H1 (cell line): Measurements from ENCODE around the gene DENND2A. TPM values are rescaled to one million over a fixed set of nuclear protein-coding genes. Genes with fewer than 3 reads are reported as not detected.

Experiments used
- CTCF ChIA-PET: fragments of 300-600 bp; sonication (Branson Sonifier 250); formaldehyde crosslinking; loops from one replicate; lab custom pipeline; 2021; ENCODE audit not compliant: partially characterized antibody; lab: Charles Lee
- POLR2A ChIA-PET: fragments of 300-600 bp; sonication (Branson Sonifier 250); formaldehyde crosslinking; loops from one replicate; lab custom pipeline; 2021; ENCODE audit warnings: inconsistent platforms; ENCODE audit not compliant: partially characterized antibody; lab: Charles Lee
- DNase-seq, 2 experiments: peaks; one replicate each; pipeline versions ENCODE4 v3.0.0 to v3.0.0-alpha.2; 2010 to 2022; ENCODE audit warnings: low spot score in 2 of 2, low read depth in 1 of 2, mixed read lengths in 1 of 2
- FAIRE-seq: peaks from 2 replicates; lab custom pipeline; 2011; peaks lifted over from hg19 to GRCh38; lab: Jason Lieb, UNC
- H2AFZ ChIP-seq: 2 replicates; pipeline ENCODE4 v1.8.1; 2012; ENCODE audit warnings: low read length, inconsistent platforms
- H2AK5ac ChIP-seq: 2 replicates; pipeline ENCODE4 v1.6.1; 2013; ENCODE audit warnings: low read depth, low read length
- H2BK120ac ChIP-seq: replicated peaks from 2 replicates; pipeline ENCODE3; 2013; ENCODE audit warnings: low read depth, low read length, inconsistent platforms
- H2BK12ac ChIP-seq: 2 replicates; pipeline ENCODE4 v1.6.1; 2013; ENCODE audit warnings: low read depth, low read length
- H2BK15ac ChIP-seq: 2 replicates; pipeline ENCODE4 v1.6.1; 2013; ENCODE audit warnings: low read length
- H2BK20ac ChIP-seq: 2 replicates; pipeline ENCODE4 v1.6.1; 2013; ENCODE audit warnings: low read length
- H2BK5ac ChIP-seq: 2 replicates; pipeline ENCODE4 v1.6.1; 2013; ENCODE audit warnings: low read depth, low read length
- H3K14ac ChIP-seq: 2 replicates; pipeline ENCODE4 v1.6.1; 2013; ENCODE audit warnings: inconsistent platforms; ENCODE audit not compliant: insufficient read length
- H3K18ac ChIP-seq: 2 replicates; pipeline ENCODE4 v1.6.1; 2013; ENCODE audit warnings: low read length; ENCODE audit errors: extremely low read depth
- H3K23ac ChIP-seq: 2 replicates; pipeline ENCODE4 v1.6.1; 2013; ENCODE audit warnings: inconsistent platforms; ENCODE audit not compliant: insufficient read length
- H3K23me2 ChIP-seq: 2 replicates; pipeline ENCODE4 v1.6.1; 2013; ENCODE audit warnings: low read depth, low read length
- H3K27ac ChIP-seq: 2 replicates; pipeline ENCODE4 v1.6.1; 2011; ENCODE audit warnings: low read depth, low read length, inconsistent platforms
- H3K27me3 ChIP-seq, 4 experiments: replicated peaks in 1 of 4; 1 replicate in 1 of 4; 2 replicates in 3 of 4; pipeline versions ENCODE4 v1.6.1 to v1.8.1; 2011 to 2013; ENCODE audit warnings: low read length in 3 of 4, mild to moderate bottlenecking in 3 of 4, inconsistent platforms in 2 of 4, mixed read lengths in 2 of 4, moderate library complexity in 1 of 4; ENCODE audit not compliant: control insufficient read depth in 3 of 4, insufficient read depth in 3 of 4; ENCODE audit errors: extremely low read depth in 1 of 4
- H3K36me3 ChIP-seq, 4 experiments: 2 replicates each; pipeline versions ENCODE4 v1.6.1 to v1.8.1; 2011 to 2013; ENCODE audit warnings: mild to moderate bottlenecking in 4 of 4, low read length in 3 of 4, moderate library complexity in 2 of 4, control low read depth in 1 of 4, inconsistent platforms in 1 of 4; ENCODE audit not compliant: insufficient read depth in 4 of 4, control insufficient read depth in 2 of 4
- H3K4ac ChIP-seq: replicated peaks from 2 replicates; pipeline ENCODE3; 2013; ENCODE audit warnings: low read length, low read depth, mixed read lengths, inconsistent platforms; ENCODE audit not compliant: insufficient read length
- H3K4me1 ChIP-seq, 4 experiments: replicated peaks in 1 of 4; 1 replicate in 1 of 4; 2 replicates in 3 of 4; pipeline versions ENCODE4 v1.6.1 to v1.8.1; 2011 to 2013; ENCODE audit warnings: low read length in 3 of 4, inconsistent platforms in 2 of 4, mixed read lengths in 1 of 4; ENCODE audit not compliant: insufficient read depth in 4 of 4, control insufficient read depth in 3 of 4
- H3K4me2 ChIP-seq, 2 experiments: 2 replicates each; pipeline versions ENCODE4 v1.6.1 to v1.8.1; 2011 to 2013; ENCODE audit warnings: low read depth in 2 of 2, low read length in 2 of 2, control low read depth in 1 of 2, inconsistent platforms in 1 of 2, mild to moderate bottlenecking in 1 of 2; ENCODE audit not compliant: insufficient read depth in 1 of 2
- H3K4me3 ChIP-seq, 4 experiments: fragments of 200-600, 300-600 bp in 1 of 4; sonication (generic), shearing (Covaris generic), sonication (Bioruptor Twin) in 1 of 4; 2 replicates each; pipeline versions ENCODE4 v1.5.1 to v1.8.1; 2011 to 2016; ENCODE audit warnings: low read length in 4 of 4, low read depth in 3 of 4, control low read depth in 2 of 4, inconsistent platforms in 2 of 4, mild to moderate bottlenecking in 2 of 4, mixed read lengths in 1 of 4, moderate library complexity in 1 of 4; ENCODE audit not compliant: insufficient read depth in 2 of 4; ENCODE audit errors: extremely low read depth in 1 of 4
- H3K56ac ChIP-seq: replicated peaks from 2 replicates; pipeline ENCODE3; 2013; ENCODE audit warnings: low read depth, mild to moderate bottlenecking, mixed read lengths, low read length, inconsistent platforms; ENCODE audit not compliant: insufficient read length
- H3K79me1 ChIP-seq: 2 replicates; pipeline ENCODE4 v1.6.1; 2013; ENCODE audit warnings: low read depth, low read length, control low read depth
- H3K79me2 ChIP-seq, 2 experiments: 2 replicates each; pipeline versions ENCODE4 v1.6.1 to v1.8.1; 2012 to 2013; ENCODE audit warnings: low read length in 2 of 2, mild to moderate bottlenecking in 2 of 2, inconsistent platforms in 1 of 2; ENCODE audit not compliant: insufficient read depth in 2 of 2, control insufficient read depth in 1 of 2
- H3K9ac ChIP-seq, 4 experiments: replicated peaks in 1 of 4; 1 replicate in 1 of 4; 2 replicates in 3 of 4; pipeline versions ENCODE4 v1.6.1 to v1.8.1; 2011 to 2013; ENCODE audit warnings: low read depth in 3 of 4, low read length in 3 of 4, control low read depth in 2 of 4, mild to moderate bottlenecking in 2 of 4, moderate library complexity in 2 of 4, inconsistent platforms in 1 of 4; ENCODE audit errors: extremely low read depth in 1 of 4
- H3K9me3 ChIP-seq, 2 experiments: 2 replicates each; pipeline versions ENCODE4 v1.6.1 to v1.8.1; 2012 to 2013; ENCODE audit warnings: mild to moderate bottlenecking in 2 of 2, moderate library complexity in 2 of 2, control low read depth in 1 of 2, inconsistent platforms in 1 of 2, low read depth in 1 of 2, low read length in 1 of 2, mixed read lengths in 1 of 2; ENCODE audit not compliant: insufficient read depth in 2 of 2
- H4K20me1 ChIP-seq, 2 experiments: replicated peaks in 1 of 2; 2 replicates each; pipeline versions ENCODE3 to v1.8.1; 2011 to 2013; ENCODE audit warnings: inconsistent platforms in 2 of 2, low read length in 2 of 2, mild to moderate bottlenecking in 1 of 2; ENCODE audit not compliant: insufficient read depth in 2 of 2, control insufficient read depth in 1 of 2
- H4K5ac ChIP-seq: 2 replicates; pipeline ENCODE4 v1.6.1; 2013; ENCODE audit warnings: low read length, low read depth, mixed read lengths, inconsistent platforms; ENCODE audit not compliant: insufficient read length
- H4K8ac ChIP-seq: 2 replicates; pipeline ENCODE4 v1.8.0; 2013; ENCODE audit warnings: mild to moderate bottlenecking, moderate library complexity, low read length, inconsistent platforms; ENCODE audit not compliant: insufficient read depth; ENCODE audit errors: extremely low read depth
- H4K91ac ChIP-seq: replicated peaks from 2 replicates; pipeline ENCODE3; 2013; ENCODE audit warnings: low read length, mixed read lengths, inconsistent platforms; ENCODE audit not compliant: insufficient read length
- BACH1 ChIP-seq: IDR thresholded peaks from 2 replicates; pipeline ENCODE4 v1.6.1; 2012; ENCODE audit warnings: low read length, improper control_type of control experiment
- BRCA1 ChIP-seq: IDR thresholded peaks from 2 replicates; pipeline ENCODE4 v1.6.1; 2012; ENCODE audit warnings: low read depth, low read length, improper control_type of control experiment
- CHD2 ChIP-seq: IDR thresholded peaks from 2 replicates; pipeline ENCODE4 v1.6.1; 2012; ENCODE audit warnings: low read length, improper control_type of control experiment
- KDM5A ChIP-seq: fragments of 200-600 bp; IDR thresholded peaks from 2 replicates; pipeline ENCODE4 v1.7.1; 2012; ENCODE audit warnings: mild to moderate bottlenecking, low read length, inconsistent platforms, mixed read lengths
- MAFK ChIP-seq: IDR thresholded peaks from 2 replicates; pipeline ENCODE4 v1.6.1; 2012; ENCODE audit warnings: low read depth, mild to moderate bottlenecking, improper control_type of control experiment, low read length
- PHF8 ChIP-seq: fragments of 200-600 bp; sonication (generic); conservative IDR thresholded peaks from 2 replicates; pipeline ENCODE4 v1.7.1; 2012; ENCODE audit warnings: low read depth, mild to moderate bottlenecking, inconsistent platforms, low read length, moderate library complexity
- RAD21 ChIP-seq, 2 experiments: IDR thresholded peaks in 1 of 2; conservative IDR thresholded peaks in 1 of 2; 2 replicates each; pipeline ENCODE4 v1.6.1; 2011; ENCODE audit warnings: low read depth in 2 of 2, low read length in 2 of 2, improper control_type of control experiment in 1 of 2, inconsistent platforms in 1 of 2, mild to moderate bottlenecking in 1 of 2, moderate library complexity in 1 of 2
- SIRT6 ChIP-seq: IDR thresholded peaks from one replicate; pipeline ENCODE4 v1.7.1; 2012; ENCODE audit warnings: low read length, inconsistent platforms
- TAF7 ChIP-seq: optimal IDR thresholded peaks from 2 replicates; pipeline ENCODE3; 2011; ENCODE audit warnings: low read depth, mild to moderate bottlenecking, inconsistent platforms, low read length, moderate library complexity, borderline replicate concordance
- WGBS, 2 experiments: shearing (Covaris generic) in 1 of 2; methylation state at CpG; one replicate each; pipeline versions ENCODE4 v1.1.6 to v1.1.7; 2013 to 2015; ENCODE audit warnings: low lambda C conversion rate in 2 of 2, mixed read lengths in 2 of 2, inconsistent platforms in 1 of 2, low coverage in 1 of 2, missing lambda C conversion rate in 1 of 2; ENCODE audit not compliant: insufficient replicate concordance in 2 of 2, insufficient coverage in 1 of 2, insufficient read length in 1 of 2; ENCODE audit errors: extremely low coverage in 1 of 2, missing lambda C conversion rate in 1 of 2; 5-methylcytosine and 5-hydroxymethylcytosine counted together
- polyA plus RNA-seq, 7 experiments: library from polyadenylated mRNA; depleted of rRNA in 3 of 7; stranded (reverse) in 5 of 7; unstranded in 2 of 7; fragments of >200 nt in 5 of 7; fragments of 200-250 nt in 2 of 7; gene quantifications; 1 replicate in 5 of 7; 2 replicates in 1 of 7; 4 replicates in 1 of 7; pipeline versions ENCODE4 v1.2.1 to v1.2.3, GENCODE V29; 2011 to 2013; ENCODE audit warnings: missing spikeins in 2 of 7, mixed read lengths in 2 of 7
- total RNA-seq: library from RNA; stranded (reverse); fragmentation: NEBNext Ultra II Directional; extraction: Animal tissue kit (Norgen Biotek cat#: 25700); gene quantifications from 2 replicates; pipeline ENCODE4 v1.2.1, GENCODE V29; 2021
- TF ChIP-seq, protein P1 (sequence below): IDR thresholded peaks from 2 replicates; pipeline ENCODE4 v1.6.1; 2012; ENCODE audit warnings: low read length, inconsistent platforms
- TF ChIP-seq, protein P2 (sequence below): IDR thresholded peaks from 2 replicates; pipeline ENCODE4 v1.6.1; 2012; ENCODE audit warnings: inconsistent platforms

The DENND2A gene
- total and polyA plus RNA-seq, 2 of the 8 experiments (the other 6 are each of a cell fraction or from before 2014, with no cell fraction given), result 5.0 to 13.0 TPM

DNA sequence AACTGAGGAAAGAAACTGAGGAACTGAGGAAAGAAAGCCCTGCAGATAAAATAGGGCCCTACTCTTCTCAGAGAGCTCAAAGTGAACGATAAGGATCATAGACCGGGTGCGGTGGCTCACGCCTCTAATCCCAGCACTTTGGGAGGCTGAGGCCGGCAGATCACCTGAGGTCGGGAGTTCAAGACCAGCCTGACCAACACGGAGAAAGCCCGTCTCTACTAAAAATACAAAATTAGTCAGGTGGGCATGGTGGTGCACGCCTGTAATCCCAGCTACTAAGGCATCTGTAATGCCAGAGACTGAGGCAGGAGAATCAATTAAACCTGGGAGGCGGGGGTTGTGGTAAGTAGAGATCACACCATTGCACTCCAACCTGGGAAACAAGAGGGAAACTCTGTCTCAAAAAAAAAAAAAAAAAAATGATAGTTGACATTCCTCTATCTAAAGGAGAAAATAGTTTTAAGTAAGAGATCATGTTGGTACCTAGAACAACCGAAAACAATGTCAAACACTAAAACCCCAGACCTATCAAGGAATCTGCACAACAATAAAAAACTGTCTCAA is 163.8 kb downstream of the DENND2A start:
- Histone ChIP-seq H3K4me3 (peak overlapping the region in 1 of 4 experiments; percentile 96; a peak in 1 of 8 replicates), H3K27me3 (no peaks in the 10 kb centered on the region), H3K36me3 (no peaks in the 10 kb centered on the region), H3K4me2 (peak overlapping the region; percentile 68 to 70; a peak in 3 of 4 replicates), H4K8ac (no peak overlapping the region), H2BK15ac (no peak overlapping the region), H4K5ac (no peak overlapping the region), H3K9me3 (no peaks in the 10 kb centered on the region), H2BK5ac (no peak overlapping the region), H2BK12ac (no peak overlapping the region), H4K91ac (no peak overlapping the region), H3K23ac (no peak overlapping the region), H3K27ac (no peak overlapping the region), H3K79me1 (peaks cover 3% of the 10 kb centered on the region; the same call in 1 of the 2 replicates), H4K20me1 (peaks cover 2 to 4% of the 10 kb centered on the region in 2 experiments), H2BK120ac (no peak overlapping the region), H2AK5ac (no peak overlapping the region), H2AFZ (no peak overlapping the region), H3K18ac (no peak overlapping the region), H3K79me2 (peaks cover 14 to 67% of the 10 kb centered on the region in 2 experiments), H3K14ac (no peak overlapping the region), H3K4ac (no peak overlapping the region), H3K4me1 (peaks cover 0 to 6% (median 1%) of the 10 kb centered on the region in 4 experiments; a peak in 2 of 7 replicates), H3K56ac (no peak overlapping the region), H3K9ac (no peak overlapping the region), H2BK20ac (no peak overlapping the region), H3K23me2 (0 out of 2 replicates have a peak, but pooled peaks cover 1% of the 10 kb centered on the region)
- 89% methylated on average over 11 of the region's 11 CpGs; no CpG with 5 or more reads in 1 of the 2 experiments for WGBS, 2 experiments
- FAIRE-seq (no peak), DNase-seq (no peak)
- POLR2A ChIA-PET, result interaction anchor here (0.6 to 2.1 kb wide), 4 partner anchors 9 to 17 kb away, joined by 3 to 5 read pairs (median 4); no protein-coding TSS in a partner anchor
- CTCF ChIA-PET, result interaction anchor here (0.6 to 8.9 kb wide), 18 partner anchors 9 to 176 kb away, joined by 3 to 67 read pairs (median 4); no protein-coding TSS in a partner anchor
- TF ChIP-seq TAF7, result no peak
- no peak for TF ChIP-seq BACH1
- TF ChIP-seq, protein P1, sequence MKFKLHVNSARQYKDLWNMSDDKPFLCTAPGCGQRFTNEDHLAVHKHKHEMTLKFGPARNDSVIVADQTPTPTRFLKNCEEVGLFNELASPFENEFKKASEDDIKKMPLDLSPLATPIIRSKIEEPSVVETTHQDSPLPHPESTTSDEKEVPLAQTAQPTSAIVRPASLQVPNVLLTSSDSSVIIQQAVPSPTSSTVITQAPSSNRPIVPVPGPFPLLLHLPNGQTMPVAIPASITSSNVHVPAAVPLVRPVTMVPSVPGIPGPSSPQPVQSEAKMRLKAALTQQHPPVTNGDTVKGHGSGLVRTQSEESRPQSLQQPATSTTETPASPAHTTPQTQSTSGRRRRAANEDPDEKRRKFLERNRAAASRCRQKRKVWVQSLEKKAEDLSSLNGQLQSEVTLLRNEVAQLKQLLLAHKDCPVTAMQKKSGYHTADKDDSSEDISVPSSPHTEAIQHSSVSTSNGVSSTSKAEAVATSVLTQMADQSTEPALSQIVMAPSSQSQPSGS, result no peak
- no peak for TF ChIP-seq BRCA1
- no peak for TF ChIP-seq CHD2
- no peak for TF ChIP-seq MAFK
- TF ChIP-seq PHF8, result no peak
- TF ChIP-seq RAD21 (IDR thresholded peaks at IDR 0.05 in 1 of 2, conservative IDR thresholded peaks at IDR 0.05 in 1 of 2; ENCODE audit: low read depth in 2 of 2, low read length in 2 of 2), result no peak
- TF ChIP-seq SIRT6, result no peak
- TF ChIP-seq, protein P2, sequence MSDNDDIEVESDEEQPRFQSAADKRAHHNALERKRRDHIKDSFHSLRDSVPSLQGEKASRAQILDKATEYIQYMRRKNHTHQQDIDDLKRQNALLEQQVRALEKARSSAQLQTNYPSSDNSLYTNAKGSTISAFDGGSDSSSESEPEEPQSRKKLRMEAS, result no peak
- TF ChIP-seq KDM5A, result no peak
